AG08395 (cell line): Measurements from ENCODE around the gene TEX29.

Source experiments
- DNase-seq: peaks from one replicate; pipeline ENCODE4 v3.0.0; 2012; ENCODE audit warnings: mixed read lengths, low spot score

TEX29 gene

GRCh38 chr13:111390522-111391270 is 70.3 kb downstream of the TEX29 start:
- no peak for DNase-seq

- DNase-seq = no peak
Measured at GRCh38 chr13:111392486-111392885, 72.0 kb downstream of the TEX29 start.

GRCh38 chr13:111393221-111393790 is 72.9 kb downstream of the TEX29 start:
- no peak for DNase-seq
